ENCODE data around the gene SEC63.

DNA sequence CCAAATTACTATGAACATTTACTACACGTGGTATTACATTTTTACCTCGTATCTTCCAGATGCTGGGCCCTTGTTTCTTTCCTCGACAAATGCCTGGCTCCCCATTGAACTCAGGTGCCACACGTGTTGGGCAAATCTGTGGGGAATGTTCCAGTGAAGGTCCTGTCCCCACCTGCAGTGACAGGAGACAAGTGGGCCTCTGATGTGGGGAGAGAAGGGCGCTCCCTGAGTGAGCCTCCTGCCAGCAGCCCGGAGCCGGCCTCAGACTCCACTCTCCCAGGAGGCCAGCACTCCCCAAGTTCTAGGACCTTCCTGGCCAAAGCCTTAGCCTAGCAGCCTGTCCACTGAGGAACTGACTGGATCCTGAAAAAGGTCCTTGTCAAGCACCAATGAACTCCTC, 112.2 kb downstream of the SEC63 start:
- TF ChIP-seq, protein P1, sequence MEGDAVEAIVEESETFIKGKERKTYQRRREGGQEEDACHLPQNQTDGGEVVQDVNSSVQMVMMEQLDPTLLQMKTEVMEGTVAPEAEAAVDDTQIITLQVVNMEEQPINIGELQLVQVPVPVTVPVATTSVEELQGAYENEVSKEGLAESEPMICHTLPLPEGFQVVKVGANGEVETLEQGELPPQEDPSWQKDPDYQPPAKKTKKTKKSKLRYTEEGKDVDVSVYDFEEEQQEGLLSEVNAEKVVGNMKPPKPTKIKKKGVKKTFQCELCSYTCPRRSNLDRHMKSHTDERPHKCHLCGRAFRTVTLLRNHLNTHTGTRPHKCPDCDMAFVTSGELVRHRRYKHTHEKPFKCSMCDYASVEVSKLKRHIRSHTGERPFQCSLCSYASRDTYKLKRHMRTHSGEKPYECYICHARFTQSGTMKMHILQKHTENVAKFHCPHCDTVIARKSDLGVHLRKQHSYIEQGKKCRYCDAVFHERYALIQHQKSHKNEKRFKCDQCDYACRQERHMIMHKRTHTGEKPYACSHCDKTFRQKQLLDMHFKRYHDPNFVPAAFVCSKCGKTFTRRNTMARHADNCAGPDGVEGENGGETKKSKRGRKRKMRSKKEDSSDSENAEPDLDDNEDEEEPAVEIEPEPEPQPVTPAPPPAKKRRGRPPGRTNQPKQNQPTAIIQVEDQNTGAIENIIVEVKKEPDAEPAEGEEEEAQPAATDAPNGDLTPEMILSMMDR (IDR thresholded peaks at IDR 0.05) = no peak
- TF ChIP-seq POLR2A (IDR thresholded peaks at IDR 0.05) = no peak
